ENCODE results near the gene SPATA33.

SPATA33 gene

DNA sequence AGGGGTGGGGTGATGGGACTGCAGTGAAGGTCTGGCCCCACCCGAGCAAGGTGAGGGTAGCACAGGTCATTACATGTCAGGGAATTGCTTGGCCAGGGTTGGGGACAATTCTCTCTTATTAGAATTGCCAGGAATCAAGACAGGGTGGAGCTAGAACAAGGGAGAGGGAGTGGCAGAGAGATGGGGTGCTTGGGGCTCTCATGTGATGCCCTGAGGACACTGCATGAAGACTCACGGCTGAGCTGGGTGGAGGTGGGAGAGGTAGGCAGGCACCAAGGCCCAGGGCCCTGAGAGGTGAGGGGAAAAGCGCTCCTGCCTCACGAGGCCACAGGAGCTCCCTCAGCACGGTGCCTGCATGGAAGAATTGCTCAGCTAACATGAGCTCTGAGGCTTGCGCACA, 40.6 kb upstream of the SPATA33 start:
- Histone ChIP-seq H3K27me3 (ENCODE audit: control insufficient read depth in 1 of 2, insufficient read depth in 2 of 2, low read length in 2 of 2) (peaks cover 0 to 2% of the 10 kb centered on the region in 2 donors), H3K27ac (ENCODE audit: low read depth, low read length) (no peak overlapping the region), H3K4me3 (ENCODE audit: low read depth in 1 of 2, low read length in 2 of 2) (no peak overlapping the region), H3K4me1 (ENCODE audit: control insufficient read depth in 1 of 2, insufficient read depth in 2 of 2, low read length in 2 of 2) (peaks cover 8 to 12% of the 10 kb centered on the region in 2 donors), H3K9ac (ENCODE audit: low read depth in 1 of 2, low read length in 2 of 2) (no peak overlapping the region), H3K9me3 (ENCODE audit: control insufficient read depth in 1 of 2, low read length in 2 of 2) (no peaks in the 10 kb centered on the region), H3K36me3 (ENCODE audit: control insufficient read depth in 1 of 2, insufficient read depth in 2 of 2, low read length in 2 of 2) (no peaks in the 10 kb centered on the region)

DNA sequence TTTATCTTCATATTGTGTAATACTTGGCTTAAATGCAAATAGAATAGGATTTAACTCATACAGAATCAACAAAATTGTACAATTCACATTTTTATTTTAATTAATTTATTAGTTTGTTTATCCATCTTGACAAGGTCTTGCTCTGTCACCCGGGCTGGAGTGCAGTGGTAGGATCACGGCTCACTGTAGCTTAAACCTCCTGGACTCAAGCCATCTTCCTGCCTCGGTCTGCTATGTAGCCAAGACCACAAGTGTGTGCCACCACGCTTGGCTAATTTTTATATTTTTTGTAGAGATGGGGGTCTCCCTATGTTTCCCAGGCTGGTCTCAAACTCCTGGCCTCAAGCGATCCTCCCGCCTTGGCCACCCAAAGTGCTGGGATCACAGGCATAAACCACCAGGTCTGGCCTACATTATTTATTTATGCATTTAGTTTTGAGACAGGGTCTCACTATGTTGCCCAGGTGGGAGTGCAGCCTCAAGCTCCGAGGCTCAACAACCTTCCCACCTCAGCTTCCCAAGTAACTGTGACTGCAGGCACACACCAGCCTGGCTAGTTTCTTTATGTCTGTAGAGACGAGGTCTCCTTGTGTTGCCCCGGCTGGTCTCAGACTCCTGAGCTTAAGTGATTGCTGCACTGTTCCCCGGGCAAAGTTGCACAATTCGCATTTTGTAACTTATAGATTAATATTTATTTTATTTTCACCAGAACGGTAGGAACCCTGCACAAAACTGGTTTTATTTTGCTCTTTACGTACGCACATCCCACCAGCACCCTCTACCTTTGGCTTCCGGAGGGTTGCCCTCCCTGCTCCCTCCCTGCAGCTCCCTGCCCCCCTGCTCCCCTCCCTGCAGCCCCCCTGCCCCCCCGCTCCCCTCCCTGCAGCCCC, 39.3 kb upstream of the SPATA33 start:
- peaks cover 0 to 2% of the 10 kb centered on the region in 2 donors for H3K27me3 ChIP-seq (ENCODE audit: control insufficient read depth in 1 of 2, insufficient read depth in 2 of 2, low read length in 2 of 2)
- H3K9ac ChIP-seq (ENCODE audit: low read depth in 1 of 2, low read length in 2 of 2) = no peak overlapping the region
- H3K27ac ChIP-seq (ENCODE audit: low read depth, low read length) = no peak overlapping the region
- H3K9me3 ChIP-seq (ENCODE audit: control insufficient read depth in 1 of 2, low read length in 2 of 2) = no peaks in the 10 kb centered on the region
- H3K4me3 ChIP-seq (ENCODE audit: low read depth in 1 of 2, low read length in 2 of 2) = no peak overlapping the region
- H3K36me3 ChIP-seq (ENCODE audit: control insufficient read depth in 1 of 2, insufficient read depth in 2 of 2, low read length in 2 of 2) = no peaks in the 10 kb centered on the region
- H3K4me1 ChIP-seq (ENCODE audit: control insufficient read depth in 1 of 2, insufficient read depth in 2 of 2, low read length in 2 of 2) = peaks cover 1 to 5% of the 10 kb centered on the region in 2 donors

DNA sequence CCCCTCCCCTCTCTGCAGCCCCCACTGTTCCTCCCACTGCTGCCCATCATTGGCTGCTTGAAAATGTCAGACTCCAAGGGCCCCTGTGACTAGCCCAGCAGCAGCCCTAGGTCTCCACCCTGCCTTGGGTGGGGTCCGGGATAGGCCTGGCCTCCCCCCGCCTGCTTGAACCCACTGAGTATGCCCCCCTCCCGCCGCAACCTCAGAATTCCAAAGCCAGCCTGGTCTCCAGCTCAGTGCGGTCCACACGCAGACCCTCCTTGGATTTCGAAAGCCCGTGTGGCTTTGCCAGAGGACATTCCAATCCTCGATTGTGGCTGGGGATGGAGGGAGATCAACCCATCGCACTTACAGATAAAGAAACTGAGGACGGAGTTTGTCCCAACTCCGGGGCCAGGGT, 37.8 kb upstream of the SPATA33 start:
- Histone ChIP-seq H3K9ac (ENCODE audit: low read depth in 1 of 2, low read length in 2 of 2) (no peak overlapping the region), H3K36me3 (ENCODE audit: control insufficient read depth in 1 of 2, insufficient read depth in 2 of 2, low read length in 2 of 2) (no peaks in the 10 kb centered on the region), H3K4me3 (ENCODE audit: low read depth in 1 of 2, low read length in 2 of 2) (no peak overlapping the region), H3K27ac (ENCODE audit: low read depth, low read length) (no peak overlapping the region), H3K4me1 (ENCODE audit: control insufficient read depth in 1 of 2, insufficient read depth in 2 of 2, low read length in 2 of 2) (peaks cover 0 to 7% of the 10 kb centered on the region in 2 donors), H3K27me3 (ENCODE audit: control insufficient read depth in 1 of 2, insufficient read depth in 2 of 2, low read length in 2 of 2) (peaks cover 0 to 2% of the 10 kb centered on the region in 2 donors), H3K9me3 (ENCODE audit: control insufficient read depth in 1 of 2, low read length in 2 of 2) (no peaks in the 10 kb centered on the region)

DNA sequence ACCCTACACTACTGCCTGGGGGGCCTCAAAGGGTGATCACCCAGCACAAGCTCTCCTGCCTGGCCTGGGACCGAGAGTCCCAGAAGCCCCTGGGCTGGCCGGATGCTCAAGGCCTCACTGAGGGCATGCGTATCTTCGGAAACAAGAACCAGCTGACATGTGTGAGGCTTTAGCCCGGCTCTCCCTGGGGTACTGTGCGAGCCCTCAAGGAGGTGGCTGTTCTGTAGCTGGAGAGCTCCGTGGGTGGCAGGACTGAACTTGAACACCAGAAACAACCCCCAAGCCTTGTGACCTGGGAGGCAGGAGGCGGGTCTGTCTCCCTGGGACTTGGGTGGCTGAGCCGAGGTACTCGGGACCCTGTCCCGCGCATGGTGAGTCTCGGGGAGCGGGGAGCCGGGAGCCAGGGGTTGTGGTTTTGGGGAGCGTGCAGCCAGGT, 37.2 kb upstream of the SPATA33 start:
- peaks cover 5 to 8% of the 10 kb centered on the region in 2 donors for H3K4me1 ChIP-seq (ENCODE audit: control insufficient read depth in 1 of 2, insufficient read depth in 2 of 2, low read length in 2 of 2)
- H3K9ac ChIP-seq (ENCODE audit: low read depth in 1 of 2, low read length in 2 of 2) = no peak overlapping the region
- H3K27me3 ChIP-seq (ENCODE audit: control insufficient read depth in 1 of 2, insufficient read depth in 2 of 2, low read length in 2 of 2) = peaks cover 0 to 2% of the 10 kb centered on the region in 2 donors
- no peaks in the 10 kb centered on the region for H3K36me3 ChIP-seq (ENCODE audit: control insufficient read depth in 1 of 2, insufficient read depth in 2 of 2, low read length in 2 of 2)
- H3K4me3 ChIP-seq (ENCODE audit: low read depth in 1 of 2, low read length in 2 of 2) = no peak overlapping the region
- no peaks in the 10 kb centered on the region for H3K9me3 ChIP-seq (ENCODE audit: control insufficient read depth in 1 of 2, low read length in 2 of 2)
- no peak overlapping the region for H3K27ac ChIP-seq (ENCODE audit: low read depth, low read length)

DNA sequence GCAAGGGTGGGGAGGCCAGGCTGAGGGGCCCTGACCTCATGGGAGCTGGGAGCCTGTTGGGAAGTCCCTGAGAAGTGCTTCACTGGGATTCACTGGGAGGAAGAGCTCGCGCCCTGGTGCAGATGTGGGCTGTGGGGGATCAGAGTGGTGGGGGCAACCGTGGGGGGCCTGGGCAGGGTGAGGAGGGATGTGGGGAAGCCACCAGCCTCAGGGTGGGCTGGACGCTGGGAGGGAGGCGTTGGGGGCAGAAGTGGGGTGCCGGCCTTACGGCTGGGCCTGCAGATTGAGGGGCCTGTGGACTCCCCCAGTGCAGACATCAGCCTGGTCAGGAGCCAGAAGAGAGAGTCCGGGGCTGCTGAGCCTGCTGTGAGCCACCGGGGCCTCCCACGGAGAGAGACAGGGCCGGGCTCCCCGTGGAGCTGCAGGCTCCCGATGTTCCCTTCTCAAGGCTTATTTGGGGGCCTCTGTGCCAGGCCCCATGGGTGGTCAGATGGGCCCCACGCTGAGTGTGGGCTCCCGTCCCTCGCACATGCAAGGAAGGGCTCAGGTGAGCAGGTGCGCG, 36.4 kb upstream of the SPATA33 start:
- H3K9ac ChIP-seq (ENCODE audit: low read depth in 1 of 2, low read length in 2 of 2) = no peak overlapping the region
- peaks cover 0 to 2% of the 10 kb centered on the region in 2 donors for H3K27me3 ChIP-seq (ENCODE audit: control insufficient read depth in 1 of 2, insufficient read depth in 2 of 2, low read length in 2 of 2)

DNA sequence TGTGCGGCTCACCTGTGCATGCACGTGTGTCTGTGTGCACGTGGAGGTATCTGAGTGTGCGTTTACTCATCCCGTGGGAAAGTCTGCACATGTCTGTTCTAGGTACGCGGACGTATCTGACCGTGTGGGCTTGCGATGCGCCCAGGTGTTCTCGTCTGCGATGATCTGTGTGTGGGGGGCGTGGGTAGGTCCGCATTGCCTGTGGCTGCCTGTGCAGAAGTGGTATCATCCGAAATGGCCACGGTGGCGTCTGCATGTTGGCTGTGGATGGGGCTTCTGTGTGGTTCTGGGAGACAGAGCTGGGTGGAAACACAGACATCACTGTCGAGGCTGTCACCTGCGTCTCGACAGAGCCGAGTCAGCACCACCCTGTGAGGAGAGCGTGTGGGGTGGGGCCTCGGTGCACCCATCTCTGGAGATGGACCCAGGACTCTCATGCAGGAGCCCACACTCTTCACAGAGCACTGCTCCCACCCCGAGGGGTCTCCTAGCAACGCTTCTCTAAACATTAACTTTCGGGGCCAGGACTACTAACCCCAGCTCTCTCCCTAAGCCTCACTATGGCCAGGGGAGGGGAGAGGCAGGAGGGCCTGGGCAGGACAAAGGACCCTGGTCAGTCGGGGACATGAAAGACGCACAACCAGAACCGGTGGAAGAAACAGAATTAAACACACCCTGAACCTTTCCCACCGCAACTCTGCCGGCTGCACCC, 35.8 kb upstream of the SPATA33 start:
- Histone ChIP-seq H3K4me3 (ENCODE audit: low read depth in 1 of 2, low read length in 2 of 2) (no peak overlapping the region), H3K4me1 (ENCODE audit: control insufficient read depth in 1 of 2, insufficient read depth in 2 of 2, low read length in 2 of 2) (peaks cover 8 to 13% of the 10 kb centered on the region in 2 donors), H3K9me3 (ENCODE audit: control insufficient read depth in 1 of 2, low read length in 2 of 2) (no peaks in the 10 kb centered on the region), H3K27ac (ENCODE audit: low read depth, low read length) (no peak overlapping the region), H3K27me3 (ENCODE audit: control insufficient read depth in 1 of 2, insufficient read depth in 2 of 2, low read length in 2 of 2) (peaks cover 0 to 2% of the 10 kb centered on the region in 2 donors), H3K36me3 (ENCODE audit: control insufficient read depth in 1 of 2, insufficient read depth in 2 of 2, low read length in 2 of 2) (no peaks in the 10 kb centered on the region), H3K9ac (ENCODE audit: low read depth in 1 of 2, low read length in 2 of 2) (no peak overlapping the region)

More for the DNA sequence above, 36.4 kb upstream of the SPATA33 start:
- Histone ChIP-seq H3K4me1 (ENCODE audit: control insufficient read depth in 1 of 2, insufficient read depth in 2 of 2, low read length in 2 of 2) (peaks cover 8 to 13% of the 10 kb centered on the region in 2 donors), H3K4me3 (ENCODE audit: low read depth in 1 of 2, low read length in 2 of 2) (no peak overlapping the region), H3K36me3 (ENCODE audit: control insufficient read depth in 1 of 2, insufficient read depth in 2 of 2, low read length in 2 of 2) (no peaks in the 10 kb centered on the region), H3K9me3 (ENCODE audit: control insufficient read depth in 1 of 2, low read length in 2 of 2) (no peaks in the 10 kb centered on the region), H3K27ac (ENCODE audit: low read depth, low read length) (no peak overlapping the region)

DNA sequence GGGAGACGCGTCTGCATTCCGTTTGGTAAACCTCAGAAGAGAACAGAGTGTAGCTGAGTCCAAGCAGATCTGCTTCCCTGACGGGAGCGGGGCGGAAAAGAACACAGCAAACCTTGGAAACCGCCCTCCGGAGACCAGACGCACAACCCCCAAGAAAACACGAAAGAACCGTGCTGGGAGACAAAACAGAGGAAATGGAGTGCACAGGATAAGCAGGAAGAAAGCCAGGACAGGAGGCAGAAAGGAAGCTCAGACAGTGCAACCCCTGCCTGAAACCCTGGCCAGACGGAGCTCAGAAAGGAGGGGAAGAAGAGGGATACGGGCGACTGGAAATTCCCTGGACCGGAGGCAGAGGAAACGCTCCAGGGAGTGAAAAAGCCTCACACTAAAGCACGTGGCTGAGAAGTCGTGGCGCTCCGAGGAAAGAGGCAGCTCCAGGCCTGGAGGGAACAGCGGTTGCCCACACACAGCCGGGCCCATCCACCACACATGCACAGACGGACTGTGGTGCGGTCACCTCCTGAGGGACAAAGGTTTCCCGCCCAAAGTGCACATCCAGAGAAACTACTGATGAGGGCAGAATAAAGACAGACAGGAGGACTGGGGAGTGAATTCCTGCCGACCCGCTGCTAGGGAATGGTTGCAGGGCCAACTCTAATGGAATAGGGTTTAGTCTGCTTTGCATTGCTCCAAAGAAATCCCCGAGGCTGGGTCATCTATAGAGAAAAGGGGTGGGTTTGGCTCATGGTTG, 34.0 kb upstream of the SPATA33 start:
- H3K9ac ChIP-seq (ENCODE audit: low read depth in 1 of 2, low read length in 2 of 2) = no peak overlapping the region
- no peaks in the 10 kb centered on the region for H3K9me3 ChIP-seq (ENCODE audit: control insufficient read depth in 1 of 2, low read length in 2 of 2)
- H3K36me3 ChIP-seq (ENCODE audit: control insufficient read depth in 1 of 2, insufficient read depth in 2 of 2, low read length in 2 of 2) = no peaks in the 10 kb centered on the region
- peaks cover 0 to 2% of the 10 kb centered on the region in 2 donors for H3K27me3 ChIP-seq (ENCODE audit: control insufficient read depth in 1 of 2, insufficient read depth in 2 of 2, low read length in 2 of 2)
- H3K27ac ChIP-seq (ENCODE audit: low read depth, low read length) = no peak overlapping the region
- no peak overlapping the region for H3K4me3 ChIP-seq (ENCODE audit: low read depth in 1 of 2, low read length in 2 of 2)
- peaks cover 8 to 13% of the 10 kb centered on the region in 2 donors for H3K4me1 ChIP-seq (ENCODE audit: control insufficient read depth in 1 of 2, insufficient read depth in 2 of 2, low read length in 2 of 2)

DNA sequence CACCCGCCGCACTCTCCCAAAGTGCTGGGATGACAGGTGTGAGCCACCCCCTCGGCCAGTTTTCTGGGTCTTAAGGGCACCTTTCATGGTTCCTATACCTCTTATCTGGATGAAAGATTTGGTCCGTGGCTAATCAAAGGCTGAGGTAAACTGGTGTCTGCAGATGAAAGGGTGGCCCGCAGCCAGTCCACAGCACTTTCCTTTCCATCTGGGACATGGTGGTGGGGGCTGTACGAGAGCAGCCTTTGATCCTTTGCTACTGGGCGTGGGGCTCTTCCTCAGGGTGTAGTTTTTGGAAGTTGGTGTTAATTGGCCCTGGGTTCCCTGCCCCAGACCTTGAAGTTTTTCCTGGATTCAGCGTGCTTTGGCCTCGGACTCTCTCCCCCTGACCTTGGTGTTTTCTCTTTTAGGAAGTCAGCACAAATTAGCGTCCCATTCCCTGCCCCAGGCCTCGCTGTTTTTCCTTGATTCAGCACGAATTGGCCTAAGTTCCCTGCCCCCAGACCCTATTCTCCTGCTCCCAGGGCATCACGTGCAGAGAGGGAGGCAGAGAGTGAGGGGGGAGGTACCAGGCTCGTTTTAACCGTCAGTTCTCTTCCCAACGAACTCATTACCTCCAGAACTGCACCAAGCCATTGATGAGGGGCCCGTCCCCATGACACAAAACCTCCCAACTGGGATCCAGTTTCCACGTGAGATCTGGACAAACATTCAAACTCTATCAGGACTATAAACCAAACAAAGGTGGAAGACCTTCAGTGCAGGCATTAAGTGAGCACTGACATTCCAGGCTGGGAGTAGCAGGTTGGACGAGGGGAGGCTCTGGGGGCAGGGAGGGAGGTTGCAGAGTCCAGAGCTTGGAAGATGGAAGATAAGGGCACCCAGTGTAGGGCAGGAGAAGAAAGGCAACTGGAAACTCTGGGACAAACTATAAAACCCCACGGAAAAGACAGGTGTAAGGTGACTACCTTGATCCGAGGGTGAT, 32.6 kb upstream of the SPATA33 start:
- no peak overlapping the region for H3K9ac ChIP-seq (ENCODE audit: low read depth in 1 of 2, low read length in 2 of 2)
- peaks cover 0 to 2% of the 10 kb centered on the region in 2 donors for H3K27me3 ChIP-seq (ENCODE audit: control insufficient read depth in 1 of 2, insufficient read depth in 2 of 2, low read length in 2 of 2)
- H3K4me1 ChIP-seq (ENCODE audit: control insufficient read depth in 1 of 2, insufficient read depth in 2 of 2, low read length in 2 of 2) = peaks cover 8 to 13% of the 10 kb centered on the region in 2 donors
- H3K9me3 ChIP-seq (ENCODE audit: control insufficient read depth in 1 of 2, low read length in 2 of 2) = no peaks in the 10 kb centered on the region
- H3K4me3 ChIP-seq (ENCODE audit: low read depth in 1 of 2, low read length in 2 of 2) = no peak overlapping the region
- H3K27ac ChIP-seq (ENCODE audit: low read depth, low read length) = no peak overlapping the region
- H3K36me3 ChIP-seq (ENCODE audit: control insufficient read depth in 1 of 2, insufficient read depth in 2 of 2, low read length in 2 of 2) = no peaks in the 10 kb centered on the region

Data from duodenal mucosa (tissue), 2 donors.